Measurements from ENCODE around the gene RPS15.
A peak's percentile ranks its signal among the peaks of the same experiment; 100 is the strongest.

The RPS15 gene

GRCh38 chr19:1399079-1399478, 39.1 kb upstream of the RPS15 start:
- Histone ChIP-seq H2AFZ (ENCODE audit: low read length) (no peak overlapping the region), H3K79me2 (ENCODE audit: low read length) (peaks cover 12% of the 10 kb centered on the region), H3K9me2 (replicated peaks; ENCODE audit: insufficient read depth, low read length) (no peaks in the 10 kb centered on the region), H3K4me1 (ENCODE audit: low read length) (peaks cover 3% of the 10 kb centered on the region; the same call in 1 of the 2 replicates), H3K36me3 (replicated peaks; ENCODE audit: insufficient read depth, low read length) (no peaks in the 10 kb centered on the region), H3K27me3 (replicated peaks; ENCODE audit: insufficient read depth, low read length) (peaks cover 10% of the 10 kb centered on the region), H3F3A (ENCODE audit: insufficient read depth, low read length) (peaks cover 11% of the 10 kb centered on the region; the same call in 1 of the 2 replicates), H3K4me3 (ENCODE audit: low read length) (no peak overlapping the region), H4K20me1 (ENCODE audit: insufficient read depth, low read length) (no peaks in the 10 kb centered on the region), H3K9me3 (replicated peaks; ENCODE audit: insufficient read depth, low read length) (no peaks in the 10 kb centered on the region), H3K27ac (ENCODE audit: low read length) (no peak overlapping the region), H3K9ac (ENCODE audit: low read length) (no peak overlapping the region), H3K4me2 (ENCODE audit: low read depth, low read length) (no peak overlapping the region)
- no peak for DNase-seq
- no peak for TF ChIP-seq CTCF (IDR thresholded peaks at IDR 0.05; ENCODE audit: low read length)
- no peak for TF ChIP-seq EZH2phosphoT487 (IDR thresholded peaks at IDR 0.05; ENCODE audit: low read length)
- no peak for TF ChIP-seq EZH2 (optimal IDR thresholded peaks at IDR 0.05; ENCODE audit: low read depth, low read length)

- peaks cover 11% of the 10 kb centered on the region; the same call in 1 of the 2 replicates for H3F3A ChIP-seq (ENCODE audit: insufficient read depth, low read length)
- H3K9me3 ChIP-seq (replicated peaks; ENCODE audit: insufficient read depth, low read length) = no peaks in the 10 kb centered on the region
- peaks cover 12% of the 10 kb centered on the region for H3K27me3 ChIP-seq (replicated peaks; ENCODE audit: insufficient read depth, low read length)
- no peak overlapping the region for H3K4me3 ChIP-seq (ENCODE audit: low read length)
- DNase-seq = no peak
- no peak overlapping the region for H3K27ac ChIP-seq (ENCODE audit: low read length)
- H4K20me1 ChIP-seq (ENCODE audit: insufficient read depth, low read length) = no peaks in the 10 kb centered on the region
- H2AFZ ChIP-seq (ENCODE audit: low read length) = no peak overlapping the region
- H3K36me3 ChIP-seq (replicated peaks; ENCODE audit: insufficient read depth, low read length) = no peaks in the 10 kb centered on the region
- TF ChIP-seq EZH2 (optimal IDR thresholded peaks at IDR 0.05; ENCODE audit: low read depth, low read length) (no peak), CTCF (IDR thresholded peaks at IDR 0.05; ENCODE audit: low read length) (no peak), EZH2phosphoT487 (IDR thresholded peaks at IDR 0.05; ENCODE audit: low read length) (no peak)
- no peak overlapping the region for H3K9ac ChIP-seq (ENCODE audit: low read length)
- no peaks in the 10 kb centered on the region for H3K9me2 ChIP-seq (replicated peaks; ENCODE audit: insufficient read depth, low read length)
- peaks cover 3% of the 10 kb centered on the region; the same call in 1 of the 2 replicates for H3K4me1 ChIP-seq (ENCODE audit: low read length)
- H3K79me2 ChIP-seq (ENCODE audit: low read length) = peaks cover 12% of the 10 kb centered on the region
- no peak overlapping the region for H3K4me2 ChIP-seq (ENCODE audit: low read depth, low read length)
Measured at GRCh38 chr19:1399745-1400144, 38.5 kb upstream of the RPS15 start.

- H3K36me3 ChIP-seq (replicated peaks; ENCODE audit: insufficient read depth, low read length) = no peaks in the 10 kb centered on the region
- no peaks in the 10 kb centered on the region for H3K9me3 ChIP-seq (replicated peaks; ENCODE audit: insufficient read depth, low read length)
- peak overlapping the region; percentile 98 for H3K4me3 ChIP-seq (ENCODE audit: low read length)
- H4K20me1 ChIP-seq (ENCODE audit: insufficient read depth, low read length) = no peaks in the 10 kb centered on the region
- peak; percentile 24 for DNase-seq
- TF ChIP-seq CTCF (IDR thresholded peaks at IDR 0.05; ENCODE audit: low read length) (no peak), EZH2phosphoT487 (IDR thresholded peaks at IDR 0.05; ENCODE audit: low read length) (no peak), EZH2 (optimal IDR thresholded peaks at IDR 0.05; ENCODE audit: low read depth, low read length) (no peak)
- peaks cover 11% of the 10 kb centered on the region; the same call in 1 of the 2 replicates for H3F3A ChIP-seq (ENCODE audit: insufficient read depth, low read length)
- H3K27ac ChIP-seq (ENCODE audit: low read length) = no peak overlapping the region
- peak overlapping the region; percentile 100 for H3K4me2 ChIP-seq (ENCODE audit: low read depth, low read length)
- peaks cover 12% of the 10 kb centered on the region for H3K27me3 ChIP-seq (replicated peaks; ENCODE audit: insufficient read depth, low read length)
- peaks cover 3% of the 10 kb centered on the region; the same call in 1 of the 2 replicates for H3K4me1 ChIP-seq (ENCODE audit: low read length)
- peaks cover 12% of the 10 kb centered on the region for H3K79me2 ChIP-seq (ENCODE audit: low read length)
- peak overlapping the region; percentile 84 for H3K9ac ChIP-seq (ENCODE audit: low read length)
- peak overlapping the region; percentile 98 for H2AFZ ChIP-seq (ENCODE audit: low read length)
- H3K9me2 ChIP-seq (replicated peaks; ENCODE audit: insufficient read depth, low read length) = no peaks in the 10 kb centered on the region
Measured at GRCh38 chr19:1400281-1401137, 37.7 kb upstream of the RPS15 start.

Measured in MM.1S (cell line).